ENCODE measurements around the gene GRN.

DNA sequence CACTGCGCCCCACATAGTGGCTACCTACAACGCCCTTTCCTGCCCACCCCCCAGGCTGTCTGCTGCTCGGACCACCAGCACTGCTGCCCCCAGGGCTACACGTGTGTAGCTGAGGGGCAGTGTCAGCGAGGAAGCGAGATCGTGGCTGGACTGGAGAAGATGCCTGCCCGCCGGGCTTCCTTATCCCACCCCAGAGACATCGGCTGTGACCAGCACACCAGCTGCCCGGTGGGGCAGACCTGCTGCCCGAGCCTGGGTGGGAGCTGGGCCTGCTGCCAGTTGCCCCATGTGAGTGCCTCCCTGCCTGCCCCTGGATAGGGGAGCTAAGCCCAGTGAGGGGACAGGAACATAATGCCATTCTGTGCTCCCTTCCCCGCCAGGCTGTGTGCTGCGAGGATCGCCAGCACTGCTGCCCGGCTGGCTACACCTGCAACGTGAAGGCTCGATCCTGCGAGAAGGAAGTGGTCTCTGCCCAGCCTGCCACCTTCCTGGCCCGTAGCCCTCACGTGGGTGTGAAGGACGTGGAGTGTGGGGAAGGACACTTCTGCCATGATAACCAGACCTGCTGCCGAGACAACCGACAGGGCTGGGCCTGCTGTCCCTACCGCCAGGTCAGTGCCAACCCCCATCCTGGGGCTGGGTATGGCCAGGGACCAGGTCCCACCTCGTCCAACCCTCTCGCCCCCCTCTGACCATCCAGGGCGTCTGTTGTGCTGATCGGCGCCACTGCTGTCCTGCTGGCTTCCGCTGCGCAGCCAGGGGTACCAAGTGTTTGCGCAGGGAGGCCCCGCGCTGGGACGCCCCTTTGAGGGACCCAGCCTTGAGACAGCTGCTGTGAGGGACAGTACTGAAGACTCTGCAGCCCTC, 7.1 kb downstream of the GRN start:
- TF ChIP-seq CTCF (IDR thresholded peaks at IDR 0.05) (no peak), POLR2A (IDR thresholded peaks at IDR 0.05) (no peak), EP300 (IDR thresholded peaks at IDR 0.05) (no peak)

Data from suprapubic skin (tissue), 3 donors.